Peyer's patch (tissue), 4 donors: Measurements from ENCODE around the gene COL28A1.

Experiments
- CTCF ChIP-seq, 6 experiments: fragments of 450-650 bp in 4 of 6; fragments of 200-600 bp in 2 of 6; sonication (generic) in 1 of 6; IDR thresholded peaks; one replicate each; pipeline ENCODE4 v1.5.1; 2017 to 2019; ENCODE audit warnings: antibody characterized with exemption in 6 of 6, mild to moderate bottlenecking in 3 of 6, moderate library complexity in 1 of 6
- POLR2A ChIP-seq, 2 donors: fragments of 450-650 bp; IDR thresholded peaks; one replicate each; pipeline ENCODE4 v1.5.1; 2017; ENCODE audit warnings: antibody characterized with exemption in 2 of 2, mild to moderate bottlenecking in 2 of 2, moderate library complexity in 2 of 2

- TF ChIP-seq CTCF (IDR thresholded peaks at IDR 0.05) (no peak), POLR2A (IDR thresholded peaks at IDR 0.05) (no peak)
Observed at GRCh38 chr7:7446616-7447015, 89.1 kb downstream of the COL28A1 start.
